HUES48 (cell line): Measurements from ENCODE around the gene ARID5A.

Experiments used
- H3K27ac ChIP-seq: one replicate; pipeline ENCODE4 v1.7.0; 2013; ENCODE audit warnings: low read depth, low read length, inconsistent platforms
- H3K27me3 ChIP-seq: 2 replicates; pipeline ENCODE4 v1.6.1; 2013; ENCODE audit warnings: mild to moderate bottlenecking, low read length; ENCODE audit not compliant: control insufficient read depth, insufficient read depth
- H3K36me3 ChIP-seq: 2 replicates; pipeline ENCODE4 v1.6.1; 2013; ENCODE audit warnings: low read length; ENCODE audit not compliant: control insufficient read depth, insufficient read depth
- H3K4me1 ChIP-seq: 2 replicates; pipeline ENCODE4 v1.6.1; 2013; ENCODE audit warnings: mild to moderate bottlenecking, low read length; ENCODE audit not compliant: control insufficient read depth, insufficient read depth
- H3K4me3 ChIP-seq: 2 replicates; pipeline ENCODE4 v1.5.1; 2013; ENCODE audit warnings: mild to moderate bottlenecking, low read depth, low read length
- H3K9ac ChIP-seq: 2 replicates; pipeline ENCODE4 v1.6.1; 2013; ENCODE audit warnings: mild to moderate bottlenecking, low read depth, low read length, moderate library complexity
- H3K9me3 ChIP-seq: 2 replicates; pipeline ENCODE4 v1.6.1; 2013; ENCODE audit warnings: low read length; ENCODE audit not compliant: control insufficient read depth, insufficient read depth

Gene ARID5A

DNA sequence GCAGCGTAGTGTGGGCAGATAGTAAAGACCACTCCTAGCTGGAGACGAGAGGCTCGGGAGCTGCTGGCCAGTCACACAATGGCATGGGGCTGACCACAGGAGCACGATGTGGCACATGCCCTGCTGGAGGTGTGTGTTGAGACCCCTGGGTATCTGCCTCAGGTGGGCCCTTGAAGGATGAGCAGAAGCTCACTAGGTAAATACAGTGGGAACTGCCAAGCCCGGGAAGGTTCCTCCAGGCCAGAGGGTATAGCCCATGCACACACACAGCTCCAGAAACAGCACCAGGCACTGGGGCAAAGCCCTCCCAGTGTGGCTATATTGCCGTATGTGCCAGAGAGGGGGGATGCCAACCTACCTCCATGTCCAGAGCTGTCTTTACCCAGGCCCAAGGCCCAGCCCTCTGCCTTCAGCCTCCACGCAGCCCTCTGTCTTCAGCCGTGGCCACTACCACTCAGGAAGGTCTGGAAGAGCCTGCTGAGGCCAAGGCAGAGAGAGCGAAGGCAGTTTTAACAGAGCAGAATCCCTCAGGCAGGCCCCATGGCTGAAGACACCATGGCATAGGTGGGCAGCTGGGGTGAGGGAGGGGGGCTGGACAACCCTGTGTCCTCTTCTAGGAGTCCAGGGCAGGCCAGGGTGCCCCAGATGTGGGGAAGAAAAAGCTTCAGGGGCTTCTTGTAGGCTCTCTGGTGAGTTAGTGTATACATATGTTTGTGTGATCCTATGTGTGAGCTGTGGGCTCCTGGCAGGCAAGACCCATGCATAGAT is 7.0 kb upstream of the ARID5A start:
- no peaks in the 10 kb centered on the region for H3K36me3 ChIP-seq
- peaks cover 13% of the 10 kb centered on the region for H3K4me1 ChIP-seq
- no peak overlapping the region for H3K27ac ChIP-seq
- H3K27me3 ChIP-seq: peaks cover 40% of the 10 kb centered on the region
- no peak overlapping the region for H3K9ac ChIP-seq
- H3K4me3 ChIP-seq: no peak overlapping the region
- H3K9me3 ChIP-seq: no peaks in the 10 kb centered on the region

DNA sequence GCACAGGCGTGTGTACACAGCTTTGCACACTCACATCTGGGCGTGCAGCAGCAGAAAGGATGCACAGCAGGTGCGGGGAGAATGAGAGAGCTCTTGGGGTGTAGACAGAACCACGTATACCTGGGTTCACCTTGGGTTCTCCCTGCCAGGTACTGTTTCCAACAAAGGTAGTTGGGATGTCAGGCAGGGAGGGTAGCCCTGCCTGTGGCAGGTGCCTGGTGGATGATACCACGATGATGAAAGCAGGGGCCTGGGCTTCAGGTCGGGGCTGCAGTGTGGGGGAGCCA is 6.5 kb upstream of the ARID5A start:
- Histone ChIP-seq H3K9ac (no peak overlapping the region), H3K27me3 (peaks cover 40% of the 10 kb centered on the region), H3K9me3 (no peaks in the 10 kb centered on the region), H3K4me3 (no peak overlapping the region), H3K4me1 (peaks cover 13% of the 10 kb centered on the region), H3K36me3 (no peaks in the 10 kb centered on the region), H3K27ac (no peak overlapping the region)

DNA sequence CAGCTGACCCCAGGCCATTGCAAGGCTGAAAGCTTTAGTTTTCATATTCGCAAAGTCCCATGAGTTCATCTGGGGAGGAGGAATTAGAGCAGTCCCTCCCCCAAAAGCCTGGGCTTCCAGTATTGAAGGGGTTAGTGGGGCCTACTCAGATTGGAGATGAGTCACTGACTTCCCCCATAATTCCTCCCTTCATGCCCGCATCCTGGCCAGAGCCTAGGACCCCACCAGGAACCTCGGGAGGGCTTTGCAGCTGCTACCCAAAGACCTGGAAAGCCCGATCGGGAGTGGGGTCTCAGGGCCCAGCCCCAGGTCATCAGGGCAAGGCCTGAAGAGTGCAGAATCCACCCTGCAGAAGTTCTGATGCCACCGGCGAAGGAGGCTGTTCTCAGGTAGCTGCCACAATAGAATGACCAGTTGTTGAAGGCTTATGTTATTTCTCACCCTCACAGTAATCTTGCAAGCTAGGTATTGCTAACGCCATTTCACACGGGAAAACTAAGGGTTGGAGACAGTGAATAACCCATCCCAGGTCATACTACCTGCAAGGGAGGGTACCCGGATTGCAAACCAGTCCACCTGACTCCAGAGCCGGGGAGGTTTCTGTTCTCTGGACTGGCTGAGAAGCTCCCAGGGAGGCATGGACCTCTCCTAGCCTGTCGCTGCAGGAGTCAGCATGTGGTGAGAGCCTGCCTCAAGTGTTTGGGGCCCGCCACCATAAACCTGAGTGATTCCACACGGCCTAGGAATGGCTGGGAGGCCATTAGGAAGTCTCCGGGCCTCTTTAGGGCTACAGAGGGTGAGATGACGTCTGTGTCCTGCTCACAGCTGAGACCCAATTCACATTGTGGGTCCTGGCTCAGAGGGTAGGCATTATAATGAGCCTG is 5.8 kb upstream of the ARID5A start:
- Histone ChIP-seq H3K4me3 (no peak overlapping the region), H3K9ac (no peak overlapping the region), H3K4me1 (peaks cover 13% of the 10 kb centered on the region), H3K27ac (no peak overlapping the region), H3K9me3 (no peaks in the 10 kb centered on the region), H3K27me3 (peaks cover 39% of the 10 kb centered on the region), H3K36me3 (no peaks in the 10 kb centered on the region)

GRCh38 chr2:96531366-96531765 is 5.2 kb upstream of the ARID5A start:
- peak overlapping the region; percentile 57 for H3K4me3 ChIP-seq
- H3K27ac ChIP-seq: no peak overlapping the region
- no peak overlapping the region for H3K9ac ChIP-seq
- H3K27me3 ChIP-seq: peaks cover 33% of the 10 kb centered on the region
- H3K36me3 ChIP-seq: no peaks in the 10 kb centered on the region
- H3K9me3 ChIP-seq: no peaks in the 10 kb centered on the region
- H3K4me1 ChIP-seq: peaks cover 13% of the 10 kb centered on the region

DNA sequence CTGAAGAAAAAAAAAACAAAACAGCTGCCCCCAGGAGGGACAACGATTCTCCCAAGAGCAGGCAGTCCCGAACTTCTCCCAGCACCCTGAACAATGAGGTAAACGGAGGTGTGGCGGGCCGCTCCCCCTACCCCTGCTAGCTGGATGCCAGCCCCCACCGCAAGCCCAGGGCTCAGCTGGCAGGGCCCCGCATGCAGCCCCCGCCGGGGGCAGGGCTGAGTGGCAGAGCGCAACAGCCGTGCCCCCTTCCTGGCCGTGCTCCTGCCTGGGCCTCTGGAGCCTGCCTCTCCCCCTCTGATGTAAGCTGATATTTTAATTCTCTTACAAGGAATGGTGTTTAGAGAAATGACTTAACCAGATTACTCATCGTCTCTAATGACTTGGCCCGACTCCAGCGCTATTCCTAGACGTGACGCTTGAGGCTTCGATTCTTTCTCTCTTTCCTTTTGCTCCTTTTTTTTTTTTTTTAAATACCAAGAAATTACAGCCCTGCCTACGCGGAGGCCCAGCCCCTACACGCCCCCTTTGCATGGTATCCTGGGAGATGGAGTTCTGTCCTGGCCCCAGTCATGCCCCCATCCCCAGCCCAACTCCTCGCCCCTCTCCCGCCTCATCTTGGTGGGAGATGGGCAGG is 4.6 kb upstream of the ARID5A start:
- Histone ChIP-seq H3K27me3 (peaks cover 28% of the 10 kb centered on the region), H3K9me3 (no peaks in the 10 kb centered on the region), H3K36me3 (no peaks in the 10 kb centered on the region), H3K4me3 (peak overlapping the region; percentile 57), H3K9ac (no peak overlapping the region), H3K4me1 (peaks cover 13% of the 10 kb centered on the region), H3K27ac (peak overlapping the region; percentile 67)

GRCh38 chr2:96532641-96533291 is 3.8 kb upstream of the ARID5A start:
- Histone ChIP-seq H3K27me3 (peaks cover 33% of the 10 kb centered on the region), H3K27ac (no peak overlapping the region), H3K4me1 (peaks cover 13% of the 10 kb centered on the region), H3K36me3 (no peaks in the 10 kb centered on the region), H3K4me3 (no peak overlapping the region), H3K9ac (no peak overlapping the region), H3K9me3 (no peaks in the 10 kb centered on the region)

GRCh38 chr2:96533292-96534073 is 3.1 kb upstream of the ARID5A start:
- no peak overlapping the region for H3K27ac ChIP-seq
- no peak overlapping the region for H3K9ac ChIP-seq
- peaks cover 19% of the 10 kb centered on the region for H3K4me1 ChIP-seq

DNA sequence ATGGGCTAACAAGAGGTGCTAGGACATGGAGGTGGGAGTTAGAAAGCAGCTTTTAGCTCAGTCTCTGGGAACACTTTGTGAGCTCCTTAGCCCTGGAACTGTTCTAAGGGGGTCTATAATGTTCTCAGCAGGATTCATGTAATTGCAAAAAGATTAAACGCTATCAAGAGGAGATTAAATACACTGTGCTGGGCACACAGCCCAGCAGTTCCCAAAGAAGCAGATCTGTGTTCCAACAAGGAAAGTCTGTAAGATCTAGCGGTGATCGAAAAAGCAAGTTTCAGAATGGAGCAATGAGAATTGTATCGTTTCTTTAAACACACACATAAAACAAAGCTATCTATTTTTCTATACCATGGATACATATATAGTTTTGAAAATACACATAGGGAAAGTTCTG is 2.4 kb upstream of the ARID5A start:
- no peaks in the 10 kb centered on the region for H3K36me3 ChIP-seq
- H3K27me3 ChIP-seq: peaks cover 39% of the 10 kb centered on the region
- H3K27ac ChIP-seq: no peak overlapping the region
- H3K9ac ChIP-seq: no peak overlapping the region
- no peaks in the 10 kb centered on the region for H3K9me3 ChIP-seq
- no peak overlapping the region for H3K4me3 ChIP-seq
- peaks cover 24% of the 10 kb centered on the region for H3K4me1 ChIP-seq

More at GRCh38 chr2:96533292-96534073, 3.1 kb upstream of the ARID5A start:
- Histone ChIP-seq H3K36me3 (no peaks in the 10 kb centered on the region), H3K4me3 (no peak overlapping the region), H3K27me3 (peaks cover 37% of the 10 kb centered on the region), H3K9me3 (no peaks in the 10 kb centered on the region)

DNA sequence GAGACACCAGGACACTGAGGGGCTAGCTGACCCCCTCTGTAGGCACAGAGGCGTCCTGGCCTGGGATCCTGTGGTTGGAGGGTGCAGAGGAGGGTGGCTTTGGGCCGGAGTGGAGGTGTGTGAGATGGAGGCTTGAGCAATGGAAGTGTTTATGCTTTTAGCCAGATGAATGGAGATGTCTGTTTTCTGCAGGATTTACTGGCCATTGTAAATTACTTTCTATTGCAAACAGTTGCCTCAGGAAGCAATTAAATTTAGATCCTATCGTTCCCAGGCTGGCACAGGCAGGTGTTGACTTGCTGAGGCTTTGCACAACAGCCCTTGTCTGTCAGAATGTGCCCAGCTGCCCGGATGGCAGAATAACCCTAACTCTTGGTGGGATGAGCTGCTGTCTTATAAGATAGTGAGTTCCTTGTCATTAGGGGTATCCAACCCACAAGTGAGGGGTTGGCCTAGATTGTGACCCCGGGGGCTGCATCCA is 1.8 kb upstream of the ARID5A start:
- peaks cover 40% of the 10 kb centered on the region for H3K27me3 ChIP-seq
- H3K27ac ChIP-seq: no peak overlapping the region
- H3K9ac ChIP-seq: no peak overlapping the region
- no peaks in the 10 kb centered on the region for H3K9me3 ChIP-seq
- no peaks in the 10 kb centered on the region for H3K36me3 ChIP-seq
- H3K4me3 ChIP-seq: no peak overlapping the region
- H3K4me1 ChIP-seq: peaks cover 30% of the 10 kb centered on the region

DNA sequence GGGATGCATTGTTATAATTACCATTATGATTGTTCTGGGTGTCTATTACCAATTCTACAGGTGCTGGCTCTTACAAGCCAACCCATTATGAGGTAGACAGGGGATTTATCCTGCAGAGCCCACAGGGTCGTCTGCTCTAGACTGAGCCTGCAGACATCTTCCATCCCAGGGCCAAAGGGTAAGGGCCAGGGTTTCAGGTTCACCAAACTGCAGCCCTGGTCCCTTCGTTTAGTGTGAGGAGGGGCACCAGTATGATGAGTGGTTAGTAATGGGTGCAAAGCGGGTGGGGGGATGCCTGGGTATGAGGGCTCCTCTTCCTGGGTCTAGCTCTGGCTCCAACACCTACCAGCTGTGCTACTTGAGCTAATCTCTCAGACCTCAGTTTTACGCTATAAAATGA is 1.2 kb upstream of the ARID5A start:
- H3K36me3 ChIP-seq: no peaks in the 10 kb centered on the region
- H3K27me3 ChIP-seq: peaks cover 46% of the 10 kb centered on the region
- no peak overlapping the region for H3K27ac ChIP-seq
- no peak overlapping the region for H3K4me3 ChIP-seq
- H3K9ac ChIP-seq: no peak overlapping the region
- H3K4me1 ChIP-seq: peaks cover 35% of the 10 kb centered on the region
- no peaks in the 10 kb centered on the region for H3K9me3 ChIP-seq
